Aorta (tissue), 5 donors: ENCODE results near the gene HIVEP3. TPM values are rescaled to one million over a fixed set of nuclear protein-coding genes. Genes with fewer than 3 reads are reported as not detected.

Experiments used
- ATAC-seq: fragments of 200-7000 bp; cut with Tn5 transposase; one replicate; pipeline ENCODE4 v1.9.1; 2022; ENCODE audit warnings: moderate library complexity; ENCODE audit not compliant: low FRiP score
- DNase-seq, 2 donors: peaks; one replicate each; pipeline ENCODE4 v3.0.0-alpha.2; 2020
- H3K27ac ChIP-seq, 2 donors: one replicate each; pipeline ENCODE4 v1.5.1; 2013; ENCODE audit warnings: low read length in 2 of 2, mild to moderate bottlenecking in 2 of 2, moderate library complexity in 2 of 2, control low read depth in 1 of 2, inconsistent platforms in 1 of 2, low read depth in 1 of 2
- H3K27me3 ChIP-seq, 2 donors: one replicate each; pipeline ENCODE4 v1.6.1; 2013; ENCODE audit warnings: control low read depth in 1 of 2, low read length in 1 of 2, mild to moderate bottlenecking in 1 of 2, moderate library complexity in 1 of 2; ENCODE audit not compliant: insufficient read depth in 2 of 2, control insufficient read depth in 1 of 2
- H3K36me3 ChIP-seq, 2 donors: one replicate each; pipeline ENCODE4 v1.6.1; 2013; ENCODE audit warnings: control low read depth in 1 of 2, low read length in 1 of 2, mild to moderate bottlenecking in 1 of 2; ENCODE audit not compliant: insufficient read depth in 2 of 2, control insufficient read depth in 1 of 2
- H3K4me1 ChIP-seq, 2 donors: one replicate each; pipeline ENCODE4 v1.6.1; 2013; ENCODE audit warnings: low read length in 2 of 2, control low read depth in 1 of 2, mild to moderate bottlenecking in 1 of 2, moderate library complexity in 1 of 2; ENCODE audit not compliant: insufficient read depth in 2 of 2, control insufficient read depth in 1 of 2
- H3K4me3 ChIP-seq, 2 donors: one replicate each; pipeline ENCODE4 v1.5.1; 2013; ENCODE audit warnings: low read length in 2 of 2, control low read depth in 1 of 2, mild to moderate bottlenecking in 1 of 2
- H3K9me3 ChIP-seq: one replicate; pipeline ENCODE4 v1.6.1; 2013; ENCODE audit warnings: mild to moderate bottlenecking, low read length; ENCODE audit not compliant: control insufficient read depth
- WGBS, 2 donors: extraction: QIAGEN DNeasy Blood & Tissue Kit; methylation state at CpG; one replicate each; pipeline ENCODE4 v1.1.7; 2013; 5-methylcytosine and 5-hydroxymethylcytosine counted together
- intact Hi-C, 2 donors: fragments of 100-400 bp; cut with DNase I; formaldehyde crosslinking; loops; one replicate each; pipeline versions ENCODE4 v1.14.2 to v1.15.0; 2022
- polyA plus RNA-seq, 2 donors: library from polyadenylated mRNA; stranded (reverse); fragments of 200-250 nt; gene quantifications; one replicate each; pipeline ENCODE4 v1.2.3, GENCODE V29; 2013
- total RNA-seq, 2 donors: library from RNA; stranded (reverse); fragmentation: NEBNext Ultra II Directional; extraction: Animal tissue kit (Norgen Biotek cat#: 25700); gene quantifications; one replicate each; pipeline ENCODE4 v1.2.1, GENCODE V29; 2021
- donor health status: healthy with polysubstance abuse.
- donor health status: Bipolar disorder and iron deficiency.
- donor health status: DM: no; HTN: no; CAD: no.
- donor health status: DM: no; HTN: no; CAD: no.
- donor health status: DM: yes; HTN: yes; CAD: no.

The HIVEP3 gene
- total and polyA plus RNA-seq, 4 donors = 1.6 to 6.3 (median 4.0) TPM

- intact Hi-C loops = no loop called here
- no peak overlapping the region for H3K4me3 ChIP-seq
- no peak for ATAC-seq
- H3K36me3 ChIP-seq = no peaks in the 10 kb centered on the region
- H3K27ac ChIP-seq = no peak overlapping the region
- no peaks in the 10 kb centered on the region for H3K4me1 ChIP-seq
- WGBS, 2 donors = 77 to 86% methylated on average over 3 of the region's 3 CpGs
- no peaks in the 10 kb centered on the region for H3K27me3 ChIP-seq
- no peak for DNase-seq
- H3K9me3 ChIP-seq = no peaks in the 10 kb centered on the region
Observed at GRCh38 chr1:41784531-41785274, 134.0 kb downstream of the HIVEP3 start.

GRCh38 chr1:41783189-41783639 lies 135.5 kb downstream of the HIVEP3 start:
- Histone ChIP-seq H3K27ac (no peak overlapping the region), H3K36me3 (no peaks in the 10 kb centered on the region), H3K9me3 (no peaks in the 10 kb centered on the region), H3K4me1 (no peaks in the 10 kb centered on the region), H3K4me3 (no peak overlapping the region), H3K27me3 (no peaks in the 10 kb centered on the region)
- DNase-seq = no peak
- intact Hi-C loops = no loop called here
- 57 to 63% methylated on average over 11 of the region's 11 CpGs for WGBS, 2 donors
- no peak for ATAC-seq

GRCh38 chr1:41780916-41781315 lies 137.8 kb downstream of the HIVEP3 start:
- H3K4me3 ChIP-seq = no peak overlapping the region
- H3K4me1 ChIP-seq = no peaks in the 10 kb centered on the region
- H3K27me3 ChIP-seq = no peaks in the 10 kb centered on the region
- 94 to 96% methylated on average over 3 of the region's 3 CpGs for WGBS, 2 donors
- no peak for ATAC-seq
- intact Hi-C loops = no loop called here
- H3K27ac ChIP-seq = no peak overlapping the region
- DNase-seq = no peak
- no peaks in the 10 kb centered on the region for H3K36me3 ChIP-seq
- H3K9me3 ChIP-seq = no peaks in the 10 kb centered on the region

- intact Hi-C loops = no loop called here
- 97 to 100% methylated on average over 2 of the region's 2 CpGs for whole genome bisulfite sequencing, 2 donors
- no peak for ATAC-seq
- Histone ChIP-seq H3K27me3 (no peaks in the 10 kb centered on the region), H3K36me3 (no peaks in the 10 kb centered on the region), H3K4me1 (no peaks in the 10 kb centered on the region), H3K9me3 (no peaks in the 10 kb centered on the region), H3K4me3 (no peak overlapping the region), H3K27ac (no peak overlapping the region)
- no peak for DNase-seq
Observed at GRCh38 chr1:41780322-41780721, 138.4 kb downstream of the HIVEP3 start.

GRCh38 chr1:41779360-41779759 lies 139.4 kb downstream of the HIVEP3 start:
- Histone ChIP-seq H3K36me3 (no peaks in the 10 kb centered on the region), H3K4me3 (no peak overlapping the region), H3K4me1 (no peaks in the 10 kb centered on the region), H3K27me3 (no peaks in the 10 kb centered on the region), H3K9me3 (no peaks in the 10 kb centered on the region), H3K27ac (no peak overlapping the region)
- ATAC-seq = no peak
- no peak for DNase-seq
- intact Hi-C loops = no loop called here
- WGBS, 2 donors = 93 to 98% methylated on average over 6 of the region's 6 CpGs

- Histone ChIP-seq H3K4me1 (no peaks in the 10 kb centered on the region), H3K27me3 (no peaks in the 10 kb centered on the region), H3K27ac (no peak overlapping the region), H3K9me3 (no peaks in the 10 kb centered on the region), H3K36me3 (no peaks in the 10 kb centered on the region), H3K4me3 (no peak overlapping the region)
- DNase-seq (no peak), ATAC-seq (no peak)
- 94 to 95% methylated on average over 10 of the region's 10 CpGs for WGBS, 2 donors
- intact Hi-C loops = no loop called here
Observed at GRCh38 chr1:41777695-41778094, 141.0 kb downstream of the HIVEP3 start.

GRCh38 chr1:41776891-41777441 lies 141.8 kb downstream of the HIVEP3 start:
- Histone ChIP-seq H3K27me3 (no peaks in the 10 kb centered on the region), H3K9me3 (no peaks in the 10 kb centered on the region), H3K27ac (no peak overlapping the region), H3K4me3 (no peak overlapping the region), H3K36me3 (no peaks in the 10 kb centered on the region), H3K4me1 (no peaks in the 10 kb centered on the region)
- no peak for ATAC-seq
- WGBS, 2 donors = 29 to 32% methylated on average over 8 of the region's 8 CpGs
- intact Hi-C loops = no loop called here
- no peak for DNase-seq

GRCh38 chr1:41775956-41776585 lies 142.7 kb downstream of the HIVEP3 start:
- no peaks in the 10 kb centered on the region for H3K4me1 ChIP-seq
- H3K4me3 ChIP-seq = no peak overlapping the region
- ATAC-seq (no peak), DNase-seq (no peak)
- H3K9me3 ChIP-seq = no peaks in the 10 kb centered on the region
- H3K27ac ChIP-seq = no peak overlapping the region
- intact Hi-C loops = no loop called here
- no peaks in the 10 kb centered on the region for H3K36me3 ChIP-seq
- WGBS, 2 donors = 91 to 96% methylated on average over 6 of the region's 6 CpGs
- H3K27me3 ChIP-seq = no peaks in the 10 kb centered on the region
